Limb (tissue), 2 donors: ENCODE data around the gene RNF19B.
A peak's percentile ranks its signal among the peaks of the same experiment; 100 is the strongest.

Source experiments
- DNase-seq, 2 donors: peaks; one replicate each; pipeline ENCODE4 v3.0.0-alpha.2; 2016; ENCODE audit errors: extremely low spot score in 2 of 2

Gene RNF19B

GRCh38 chr1:32967888-32968568 is 3.4 kb upstream of the RNF19B start:
- no peak for DNase-seq

GRCh38 chr1:32966900-32967299 is 2.3 kb upstream of the RNF19B start:
- DNase-seq: no peak

GRCh38 chr1:32965251-32965747 is 690 bp upstream of the RNF19B start:
- DNase-seq: no peak

- peak in 1 of 2 donors; percentile 81 for DNase-seq
Measured at GRCh38 chr1:32963746-32964460, 706 bp downstream of the RNF19B start.

- no peak for DNase-seq
Measured at GRCh38 chr1:32962248-32962896, 2.2 kb downstream of the RNF19B start.

- no peak for DNase-seq
Measured at GRCh38 chr1:32960819-32961355, 3.7 kb downstream of the RNF19B start.

GRCh38 chr1:32960342-32960741 is 4.3 kb downstream of the RNF19B start:
- DNase-seq: no peak

GRCh38 chr1:32958827-32959226 is 5.8 kb downstream of the RNF19B start:
- no peak for DNase-seq

- DNase-seq: no peak
Measured at GRCh38 chr1:32957017-32957416, 7.6 kb downstream of the RNF19B start.

GRCh38 chr1:32954168-32954567 is 10.4 kb downstream of the RNF19B start:
- DNase-seq: no peak

- no peak for DNase-seq
Measured at GRCh38 chr1:32953495-32953894, 11.1 kb downstream of the RNF19B start.

GRCh38 chr1:32949519-32949918 is 15.1 kb downstream of the RNF19B start:
- no peak for DNase-seq

- DNase-seq: no peak
Measured at GRCh38 chr1:32948905-32949304, 15.7 kb downstream of the RNF19B start.

- DNase-seq: no peak
Measured at GRCh38 chr1:32948390-32948722, 16.3 kb downstream of the RNF19B start.

GRCh38 chr1:32947669-32948389 is 16.8 kb downstream of the RNF19B start:
- no peak for DNase-seq

- no peak for DNase-seq
Measured at GRCh38 chr1:32946413-32946812, 18.2 kb downstream of the RNF19B start.

GRCh38 chr1:32944180-32944579 is 20.4 kb downstream of the RNF19B start:
- DNase-seq: no peak

GRCh38 chr1:32939655-32940371 is 24.8 kb downstream of the RNF19B start:
- no peak for DNase-seq

GRCh38 chr1:32937061-32937460 is 27.5 kb downstream of the RNF19B start:
- no peak for DNase-seq

- DNase-seq: no peak
Measured at GRCh38 chr1:32934535-32934934, 30.1 kb downstream of the RNF19B start.

- DNase-seq: no peak
Measured at GRCh38 chr1:32933742-32934322, 30.8 kb downstream of the RNF19B start.
